H9 (cell line): ENCODE measurements around the gene NAXD. TPM values are rescaled to one million over a fixed set of nuclear protein-coding genes. Genes with fewer than 3 reads are reported as not detected.
A peak's percentile ranks its signal among the peaks of the same experiment; 100 is the strongest.

ENCODE experiments used
- DNase-seq: peaks from one replicate; pipeline ENCODE4 v3.0.0-alpha.2; 2017
- H2AFZ ChIP-seq: one replicate; pipeline ENCODE4 v1.6.1; 2013; ENCODE audit warnings: mild to moderate bottlenecking, low read length, control low read depth, moderate library complexity
- H2AK5ac ChIP-seq: 2 replicates; pipeline ENCODE4 v1.6.1; 2013; ENCODE audit warnings: low read length, control low read depth, mixed read lengths; ENCODE audit not compliant: insufficient read length
- H2BK120ac ChIP-seq: one replicate; pipeline ENCODE4 v1.6.1; 2013; ENCODE audit warnings: low read depth, mild to moderate bottlenecking, low read length, control low read depth, inconsistent platforms; ENCODE audit not compliant: poor library complexity, severe bottlenecking
- H2BK12ac ChIP-seq: 2 replicates; pipeline ENCODE4 v1.6.1; 2013; ENCODE audit warnings: low read length, control low read depth, mixed read lengths, low read depth; ENCODE audit not compliant: insufficient read length
- H2BK15ac ChIP-seq: 2 replicates; pipeline ENCODE4 v1.6.1; 2013; ENCODE audit warnings: low read depth, low read length, control low read depth
- H2BK20ac ChIP-seq: one replicate; pipeline ENCODE4 v1.6.1; 2013; ENCODE audit warnings: low read depth, mild to moderate bottlenecking, low read length, control low read depth, inconsistent platforms; ENCODE audit not compliant: poor library complexity, severe bottlenecking
- H2BK5ac ChIP-seq: 2 replicates; pipeline ENCODE4 v1.6.1; 2013; ENCODE audit warnings: low read length, control low read depth, mixed read lengths; ENCODE audit not compliant: insufficient read length
- H3K14ac ChIP-seq: 2 replicates; pipeline ENCODE4 v1.6.1; 2013; ENCODE audit warnings: low read length, control low read depth; ENCODE audit not compliant: insufficient read depth
- H3K18ac ChIP-seq: 2 replicates; pipeline ENCODE4 v1.6.1; 2013; ENCODE audit warnings: low read depth, mild to moderate bottlenecking, mixed read lengths, low read length, control low read depth; ENCODE audit not compliant: insufficient read length
- H3K23ac ChIP-seq: 2 replicates; pipeline ENCODE4 v1.6.1; 2013; ENCODE audit warnings: low read length, control low read depth, mixed read lengths, low read depth; ENCODE audit not compliant: insufficient read length
- H3K23me2 ChIP-seq: 2 replicates; pipeline ENCODE4 v1.6.1; 2013; ENCODE audit warnings: low read depth, mild to moderate bottlenecking, mixed read lengths, low read length, control low read depth; ENCODE audit not compliant: insufficient read length, poor library complexity, severe bottlenecking
- H3K27ac ChIP-seq: 2 replicates; pipeline ENCODE4 v1.5.1; 2013; ENCODE audit warnings: low read length, control low read depth, mixed read lengths, low read depth; ENCODE audit not compliant: insufficient read length
- H3K27me3 ChIP-seq: 2 replicates; pipeline ENCODE4 v1.6.1; 2013; ENCODE audit warnings: low read length, control low read depth, inconsistent platforms; ENCODE audit not compliant: insufficient read depth
- H3K4ac ChIP-seq: 2 replicates; pipeline ENCODE4 v1.6.1; 2013; ENCODE audit warnings: low read depth, mild to moderate bottlenecking, control low read depth, inconsistent platforms, low read length, moderate library complexity
- H3K4me1 ChIP-seq: 2 replicates; pipeline ENCODE4 v1.6.1; 2013; ENCODE audit warnings: low read length, control low read depth, inconsistent platforms; ENCODE audit not compliant: insufficient read depth
- H3K4me2 ChIP-seq: 2 replicates; pipeline ENCODE4 v1.6.1; 2013; ENCODE audit warnings: low read length, control low read depth, mixed read lengths; ENCODE audit not compliant: insufficient read length, insufficient read depth
- H3K56ac ChIP-seq: 2 replicates; pipeline ENCODE4 v1.6.1; 2013; ENCODE audit warnings: low read depth, mild to moderate bottlenecking, mixed read lengths, low read length, control low read depth; ENCODE audit not compliant: insufficient read length
- H3K79me1 ChIP-seq: 2 replicates; pipeline ENCODE4 v1.6.1; 2013; ENCODE audit warnings: low read depth, mild to moderate bottlenecking, moderate library complexity, low read length, control low read depth, inconsistent platforms; ENCODE audit not compliant: insufficient read depth, poor library complexity, severe bottlenecking
- H3K79me2 ChIP-seq: 2 replicates; pipeline ENCODE4 v1.6.1; 2013; ENCODE audit warnings: low read length, control low read depth, inconsistent platforms; ENCODE audit not compliant: insufficient read depth
- H3K9ac ChIP-seq: 2 replicates; pipeline ENCODE4 v1.6.1; 2013; ENCODE audit warnings: low read length, control low read depth, mixed read lengths; ENCODE audit not compliant: insufficient read length; ENCODE audit errors: extremely low read depth
- H3K9me3 ChIP-seq: one replicate; pipeline ENCODE4 v1.6.1; 2013; ENCODE audit warnings: low read depth, low read length, inconsistent platforms; ENCODE audit not compliant: control insufficient read depth
- H3T11ph ChIP-seq: one replicate; pipeline ENCODE4 v1.6.1; 2013; ENCODE audit warnings: mild to moderate bottlenecking, low read length, control low read depth, inconsistent platforms
- H4K20me1 ChIP-seq: one replicate; pipeline ENCODE4 v1.6.1; 2013; ENCODE audit not compliant: control insufficient read depth, insufficient read length, insufficient read depth
- H4K5ac ChIP-seq: 2 replicates; pipeline ENCODE4 v1.6.1; 2013; ENCODE audit warnings: low read depth, mild to moderate bottlenecking, mixed read lengths, low read length, control low read depth; ENCODE audit not compliant: insufficient read length
- H4K8ac ChIP-seq: replicated peaks from 2 replicates; pipeline ENCODE4 v1.6.1; 2013; ENCODE audit warnings: low read length, control low read depth, mixed read lengths, low read depth; ENCODE audit not compliant: insufficient read length
- H4K91ac ChIP-seq: 2 replicates; pipeline ENCODE4 v1.6.1; 2013; ENCODE audit warnings: low read depth, mild to moderate bottlenecking, moderate library complexity, mixed read lengths, low read length, control low read depth; ENCODE audit not compliant: insufficient read length
- H3K27ac Mint-ChIP-seq, 3 experiments: 2 replicates in 2 of 3; 3 replicates in 1 of 3; pipeline ENCODE4 v1.8.0; 2020 to 2021; ENCODE audit warnings: mixed read lengths in 3 of 3, mild to moderate bottlenecking in 1 of 3, moderate library complexity in 1 of 3
- H3K27me3 Mint-ChIP-seq: 2 replicates; pipeline ENCODE4 v1.8.0; 2021; ENCODE audit warnings: low read depth, mild to moderate bottlenecking, moderate library complexity, mixed read lengths
- H3K36me3 Mint-ChIP-seq, 3 experiments: 2 replicates in 2 of 3; 3 replicates in 1 of 3; pipeline ENCODE4 v1.8.0; 2020 to 2021; ENCODE audit warnings: low read depth in 3 of 3, mixed read lengths in 3 of 3; ENCODE audit not compliant: insufficient read depth in 1 of 3
- H3K4me1 Mint-ChIP-seq, 2 experiments: 2 replicates each; pipeline ENCODE4 v1.8.0; 2020; ENCODE audit warnings: mixed read lengths in 2 of 2
- H3K4me3 Mint-ChIP-seq, 2 experiments: 2 replicates in 1 of 2; 3 replicates in 1 of 2; pipeline ENCODE4 v1.8.0; 2020 to 2021; ENCODE audit warnings: mild to moderate bottlenecking in 2 of 2, mixed read lengths in 2 of 2, moderate library complexity in 1 of 2
- H3K9me3 Mint-ChIP-seq, 2 experiments: 2 replicates in 1 of 2; 3 replicates in 1 of 2; pipeline ENCODE4 v1.8.0; 2020; ENCODE audit warnings: mild to moderate bottlenecking in 2 of 2, mixed read lengths in 2 of 2, moderate library complexity in 1 of 2
- WGBS: extraction: QIAGEN DNeasy Blood & Tissue Kit; methylation state at CpG from one replicate; pipeline ENCODE4 v1.1.7; 2013; ENCODE audit warnings: missing lambda C conversion rate, low lambda C conversion rate, mixed read lengths; ENCODE audit not compliant: insufficient read length; ENCODE audit errors: extremely low coverage; 5-methylcytosine and 5-hydroxymethylcytosine counted together
- total RNA-seq: library from RNA; stranded (reverse); gene quantifications from 2 replicates; pipeline ENCODE4 v1.2.1, GENCODE V29; 2021
- TF ChIP-seq, protein P1 (sequence below): fragments of 200-600 bp; sonication (generic); conservative IDR thresholded peaks from 3 replicates; pipeline ENCODE4 v1.8.0; 2021; ENCODE audit warnings: antibody characterized with exemption, mild to moderate bottlenecking

The NAXD gene
- total RNA-seq, 1 experiment from 2014 or later: 25.5 TPM

DNA sequence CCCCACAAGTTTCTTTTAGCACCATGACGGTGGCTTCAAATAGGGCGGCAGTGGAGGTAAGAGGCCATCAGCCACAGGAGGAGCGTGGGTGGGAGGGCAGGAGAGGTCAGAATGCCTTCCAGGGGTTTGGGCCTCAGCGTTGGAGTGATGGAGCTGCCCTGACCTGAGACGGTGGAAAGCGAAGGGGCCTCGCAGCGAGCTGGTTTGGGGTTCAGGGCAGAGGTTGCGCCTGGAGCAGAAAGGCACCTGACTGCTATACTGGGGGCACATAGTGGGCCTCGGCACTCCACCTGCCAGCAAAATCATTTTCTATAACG is 382 bp upstream of the NAXD start:
- H3K4me1 Mint-ChIP-seq: peaks cover 41 to 46% of the 10 kb centered on the region in 2 experiments
- H2BK12ac ChIP-seq: no peak overlapping the region
- peaks cover 7 to 12% of the 10 kb centered on the region in 2 experiments; a peak in 3 of 5 replicates for H3K9me3 Mint-ChIP-seq
- no peak for DNase-seq
- H3K9me3 ChIP-seq: no peaks in the 10 kb centered on the region
- H4K5ac ChIP-seq: no peak overlapping the region
- H3K27ac Mint-ChIP-seq: peak overlapping the region in 1 of 3 experiments; percentile 93; a peak in 2 of 7 replicates
- peaks cover 21% of the 10 kb centered on the region; the same call in 1 of the 2 replicates for H3K79me2 ChIP-seq
- no peak overlapping the region for H4K8ac ChIP-seq
- H3K79me1 ChIP-seq: no peaks in the 10 kb centered on the region
- H2BK20ac ChIP-seq: no peak overlapping the region
- H3K4me3 Mint-ChIP-seq: peak overlapping the region; percentile 86 to 91
- TF ChIP-seq, protein P1, sequence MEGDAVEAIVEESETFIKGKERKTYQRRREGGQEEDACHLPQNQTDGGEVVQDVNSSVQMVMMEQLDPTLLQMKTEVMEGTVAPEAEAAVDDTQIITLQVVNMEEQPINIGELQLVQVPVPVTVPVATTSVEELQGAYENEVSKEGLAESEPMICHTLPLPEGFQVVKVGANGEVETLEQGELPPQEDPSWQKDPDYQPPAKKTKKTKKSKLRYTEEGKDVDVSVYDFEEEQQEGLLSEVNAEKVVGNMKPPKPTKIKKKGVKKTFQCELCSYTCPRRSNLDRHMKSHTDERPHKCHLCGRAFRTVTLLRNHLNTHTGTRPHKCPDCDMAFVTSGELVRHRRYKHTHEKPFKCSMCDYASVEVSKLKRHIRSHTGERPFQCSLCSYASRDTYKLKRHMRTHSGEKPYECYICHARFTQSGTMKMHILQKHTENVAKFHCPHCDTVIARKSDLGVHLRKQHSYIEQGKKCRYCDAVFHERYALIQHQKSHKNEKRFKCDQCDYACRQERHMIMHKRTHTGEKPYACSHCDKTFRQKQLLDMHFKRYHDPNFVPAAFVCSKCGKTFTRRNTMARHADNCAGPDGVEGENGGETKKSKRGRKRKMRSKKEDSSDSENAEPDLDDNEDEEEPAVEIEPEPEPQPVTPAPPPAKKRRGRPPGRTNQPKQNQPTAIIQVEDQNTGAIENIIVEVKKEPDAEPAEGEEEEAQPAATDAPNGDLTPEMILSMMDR: no peak
- H2BK120ac ChIP-seq: no peak overlapping the region
- peak overlapping the region; percentile 50 for H3K18ac ChIP-seq
- no peak overlapping the region for H2AK5ac ChIP-seq
- peaks cover 2% of the 10 kb centered on the region for H4K20me1 ChIP-seq
- WGBS: no CpG with 5 or more reads among the region's 11 CpGs
- H3T11ph ChIP-seq: no peak overlapping the region
- no peak overlapping the region for H3K14ac ChIP-seq
- no peak overlapping the region for H3K4ac ChIP-seq
- no peak overlapping the region for H2BK5ac ChIP-seq
- H3K23ac ChIP-seq: no peak overlapping the region
- H3K4me2 ChIP-seq: peak overlapping the region; percentile 3
- H2BK15ac ChIP-seq: no peak overlapping the region
- peaks cover 6% of the 10 kb centered on the region for H3K23me2 ChIP-seq
- peaks cover 0 to 2% (median 2%) of the 10 kb centered on the region in 3 experiments; a peak in 3 of 7 replicates for H3K36me3 Mint-ChIP-seq
- H4K91ac ChIP-seq: no peak overlapping the region
- H3K56ac ChIP-seq: no peak overlapping the region
- no peaks in the 10 kb centered on the region for H3K4me1 ChIP-seq
- H2AFZ ChIP-seq: no peak overlapping the region
- no peak overlapping the region for H3K9ac ChIP-seq
- H3K27me3 Mint-ChIP-seq: peaks cover 43% of the 10 kb centered on the region
- H3K27me3 ChIP-seq: no peaks in the 10 kb centered on the region
- H3K27ac ChIP-seq: no peak overlapping the region
